ENCODE data around the gene DEPDC1B.

The DEPDC1B gene

GRCh38 chr5:60677850-60678664 lies 21.9 kb downstream of the DEPDC1B start:
- no peak for DNase-seq
- ATAC-seq, result no peak
- Mint-ChIP-seq H3K27ac (no peak overlapping the region), H3K27me3 (no peaks in the 10 kb centered on the region), H3K9me3 (no peaks in the 10 kb centered on the region), H3K4me3 (no peak overlapping the region), H3K4me1 (no peaks in the 10 kb centered on the region)

DNA sequence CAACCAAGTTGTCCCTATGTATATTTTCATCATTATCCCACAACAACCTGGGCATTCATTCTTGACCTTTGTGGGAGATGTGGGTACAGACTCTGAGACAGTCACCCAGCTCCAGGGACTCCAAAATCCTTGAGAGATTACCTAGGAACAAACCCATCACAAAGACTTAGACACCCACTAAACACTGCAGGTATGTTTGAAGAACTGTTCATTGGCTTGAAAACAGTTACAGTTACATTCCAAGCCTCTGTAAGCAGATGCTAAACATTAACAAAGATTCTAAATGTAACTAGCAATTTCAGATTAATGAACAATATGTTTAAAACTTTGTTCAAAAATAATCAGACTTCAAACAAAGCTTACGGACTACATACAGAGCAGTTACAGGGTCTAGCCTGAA lies 24.7 kb downstream of the DEPDC1B start:
- Mint-ChIP-seq H3K27me3 (no peaks in the 10 kb centered on the region), H3K9me3 (no peaks in the 10 kb centered on the region), H3K4me1 (no peaks in the 10 kb centered on the region), H3K27ac (no peak overlapping the region), H3K4me3 (no peak overlapping the region)
- DNase-seq (no peak), ATAC-seq (no peak)

DNA sequence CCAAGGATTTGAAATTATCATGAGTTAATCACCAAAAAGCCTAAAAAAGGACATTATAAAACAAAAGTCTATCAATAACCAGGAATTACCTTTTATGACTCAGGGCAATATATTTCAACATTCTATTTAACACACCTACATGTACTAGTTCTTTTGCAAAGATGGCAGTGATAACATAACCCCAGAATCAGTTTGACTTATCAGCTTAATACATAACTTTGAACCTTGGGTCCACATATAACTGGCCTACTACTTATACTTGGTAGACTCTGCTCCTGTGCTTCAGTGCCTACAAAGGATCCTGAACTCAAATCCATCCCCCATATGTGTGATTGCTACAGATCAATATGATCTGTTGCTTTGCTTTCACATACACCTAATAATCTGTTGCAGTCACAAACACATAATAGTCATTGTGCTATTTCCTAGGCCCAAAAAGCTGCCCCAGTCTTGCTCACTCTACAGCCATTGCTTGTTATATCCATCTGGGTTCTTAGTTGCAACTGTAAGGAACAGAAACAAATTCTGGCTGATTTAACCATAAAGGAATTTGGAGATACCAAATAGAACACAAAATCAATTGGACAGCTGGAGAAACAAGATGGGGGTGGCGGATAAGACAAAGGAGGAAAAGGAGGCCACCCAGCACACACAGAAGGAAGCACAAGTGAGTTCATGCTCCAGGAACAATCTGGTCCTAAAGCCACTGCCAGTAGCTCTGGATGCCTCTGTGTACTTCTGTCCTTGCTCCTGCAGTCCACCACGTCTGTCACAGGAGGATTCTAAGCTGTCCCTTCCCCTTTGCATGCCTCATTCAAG lies 25.5 kb downstream of the DEPDC1B start:
- DNase-seq, result no peak
- Mint-ChIP-seq H3K4me1 (no peaks in the 10 kb centered on the region), H3K27me3 (no peaks in the 10 kb centered on the region), H3K27ac (no peak overlapping the region), H3K4me3 (no peak overlapping the region), H3K9me3 (no peaks in the 10 kb centered on the region)
- peak; percentile 39 for ATAC-seq

DNA sequence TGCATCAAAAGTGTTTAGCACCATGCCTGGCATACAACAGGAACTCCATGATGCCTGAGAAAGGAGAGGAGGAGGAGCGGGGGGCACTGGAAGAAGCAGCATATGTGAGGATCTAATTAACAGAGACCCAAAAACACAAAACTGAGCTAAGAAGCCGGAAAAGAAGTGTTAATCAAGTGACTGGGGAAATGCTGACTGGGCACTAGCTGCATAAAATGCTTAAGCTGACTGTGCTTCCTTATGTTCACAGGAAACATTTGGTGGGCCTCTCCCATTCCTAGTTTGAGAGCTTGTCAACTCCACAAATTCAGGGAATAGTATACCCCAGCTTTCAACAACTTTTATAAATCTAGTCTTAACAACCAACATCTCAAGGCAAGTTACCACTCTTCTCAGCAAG lies 26.6 kb downstream of the DEPDC1B start:
- Mint-ChIP-seq H3K27ac (no peak overlapping the region), H3K27me3 (no peaks in the 10 kb centered on the region), H3K4me3 (no peak overlapping the region), H3K4me1 (no peaks in the 10 kb centered on the region), H3K9me3 (no peaks in the 10 kb centered on the region)
- no peak for ATAC-seq
- no peak for DNase-seq

GRCh38 chr5:60672693-60673264 lies 27.2 kb downstream of the DEPDC1B start:
- H3K9me3 Mint-ChIP-seq, result no peaks in the 10 kb centered on the region
- no peak for ATAC-seq

GRCh38 chr5:60671899-60672692 lies 27.9 kb downstream of the DEPDC1B start:
- no peak for ATAC-seq
- no peak for DNase-seq
- Mint-ChIP-seq H3K9me3 (no peaks in the 10 kb centered on the region), H3K27me3 (no peaks in the 10 kb centered on the region), H3K4me3 (no peak overlapping the region), H3K27ac (no peak overlapping the region), H3K4me1 (no peaks in the 10 kb centered on the region)

More at GRCh38 chr5:60672693-60673264, 27.2 kb downstream of the DEPDC1B start:
- no peak overlapping the region for H3K27ac Mint-ChIP-seq
- H3K27me3 Mint-ChIP-seq, result no peaks in the 10 kb centered on the region
- DNase-seq, result no peak
- H3K4me1 Mint-ChIP-seq, result no peaks in the 10 kb centered on the region
- no peak overlapping the region for H3K4me3 Mint-ChIP-seq

GRCh38 chr5:60670749-60671148 lies 29.2 kb downstream of the DEPDC1B start:
- ATAC-seq, result peak; percentile 12
- no peak overlapping the region for H3K27ac Mint-ChIP-seq

DNA sequence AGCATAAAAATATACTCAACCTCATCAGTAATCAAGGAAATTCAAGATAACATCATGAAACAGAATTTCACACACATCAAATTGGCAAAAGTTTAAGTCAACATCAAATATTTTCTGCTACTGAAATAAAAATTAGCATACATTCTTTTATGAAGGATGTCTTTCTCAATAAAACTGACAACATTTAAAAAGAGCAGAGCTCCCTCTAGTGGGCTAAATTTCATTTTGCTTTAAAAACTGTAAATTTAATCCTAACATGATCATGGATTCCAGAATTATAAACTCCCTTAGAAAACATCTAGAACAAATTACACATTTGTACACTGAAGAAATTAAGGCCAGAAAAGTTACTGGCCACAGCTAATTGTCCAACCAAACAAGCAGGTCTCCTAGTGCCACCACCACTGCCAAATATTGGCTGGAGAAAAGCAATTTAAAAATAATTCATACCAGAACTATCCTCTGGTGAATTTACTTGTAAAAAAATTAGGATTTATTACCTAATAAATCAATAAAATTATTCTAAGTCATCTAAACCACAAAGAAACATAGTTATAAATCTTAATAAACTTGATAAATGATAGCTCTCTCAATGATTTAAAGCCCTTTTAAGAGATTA lies 31.2 kb downstream of the DEPDC1B start:
- Mint-ChIP-seq H3K4me3 (no peak overlapping the region), H3K9me3 (no peaks in the 10 kb centered on the region), H3K27me3 (no peaks in the 10 kb centered on the region), H3K27ac (no peak overlapping the region), H3K4me1 (no peaks in the 10 kb centered on the region)
- no peak for ATAC-seq
- DNase-seq, result no peak

More at GRCh38 chr5:60670749-60671148, 29.2 kb downstream of the DEPDC1B start:
- DNase-seq, result no peak
- Mint-ChIP-seq H3K27me3 (no peaks in the 10 kb centered on the region), H3K4me1 (no peaks in the 10 kb centered on the region), H3K9me3 (no peaks in the 10 kb centered on the region), H3K4me3 (no peak overlapping the region)

DNA sequence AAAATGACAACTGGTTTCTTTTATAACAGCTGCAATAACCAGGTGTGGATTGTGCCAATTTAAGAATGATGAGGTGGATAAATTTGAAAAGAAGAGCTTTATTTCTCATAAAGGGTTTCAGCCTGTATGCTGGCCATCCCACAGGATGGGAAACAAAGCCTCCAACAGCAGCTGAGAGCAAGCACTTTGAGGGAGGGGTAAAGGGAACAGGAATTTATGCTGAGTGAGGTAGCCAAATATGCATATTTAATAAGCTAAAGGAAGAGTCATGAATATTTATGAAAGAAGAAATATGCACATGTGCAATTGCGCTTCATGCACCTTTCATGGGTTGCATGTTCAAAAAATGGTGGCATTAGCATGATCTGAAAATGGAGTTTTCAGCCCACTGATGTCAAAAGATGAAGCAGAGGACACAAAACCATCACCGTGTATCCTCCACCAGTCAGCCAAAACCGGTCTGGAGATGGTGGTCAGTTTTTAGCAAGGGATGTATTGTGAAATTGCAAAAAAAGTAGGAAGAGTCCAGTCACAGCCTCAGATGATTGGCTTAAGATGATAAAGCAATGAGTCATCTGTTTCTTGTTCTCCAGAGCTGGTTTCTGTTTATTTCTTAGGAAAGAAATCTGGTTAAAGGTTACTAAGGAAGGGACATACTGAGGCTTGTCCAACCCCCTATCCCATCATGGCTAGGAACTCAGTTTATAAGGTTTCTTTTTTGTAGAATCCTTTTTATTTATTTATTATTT lies 47.9 kb downstream of the DEPDC1B start:
- no peak for DNase-seq
- Mint-ChIP-seq H3K27ac (no peak overlapping the region), H3K4me1 (no peaks in the 10 kb centered on the region), H3K27me3 (no peaks in the 10 kb centered on the region), H3K4me3 (no peak overlapping the region), H3K9me3 (peaks cover 12 to 22% of the 10 kb centered on the region in 2 donors)
- ATAC-seq, result no peak

DNA sequence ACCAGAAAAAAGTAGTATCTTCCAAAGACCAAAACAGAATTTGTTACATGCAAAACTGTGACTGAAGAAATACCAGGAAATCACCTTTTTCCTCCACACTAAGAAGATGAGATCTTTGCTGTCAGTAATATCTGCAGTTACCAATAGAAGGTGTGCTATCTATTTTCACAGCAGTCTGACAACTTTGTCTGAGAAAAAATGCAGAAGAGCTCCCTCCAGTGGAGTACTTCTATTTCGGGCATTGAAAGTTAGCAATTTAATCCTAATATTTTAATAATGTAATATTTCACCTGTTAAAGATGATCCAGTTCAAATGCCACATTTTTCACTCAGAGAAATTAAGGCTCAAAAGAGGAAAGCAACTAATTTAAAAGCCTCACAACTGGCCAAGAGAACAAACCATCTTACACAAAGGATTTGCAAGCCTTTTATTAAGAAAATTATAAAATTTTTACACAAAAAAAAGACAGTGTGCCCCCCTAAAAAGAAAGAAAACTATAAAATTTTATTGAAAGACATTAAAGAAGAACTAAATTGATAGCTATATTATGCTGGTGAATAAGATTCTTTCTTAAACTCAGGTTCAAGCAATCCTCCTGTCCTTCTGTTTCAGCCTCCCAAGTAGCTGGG lies 50.6 kb downstream of the DEPDC1B start:
- Mint-ChIP-seq H3K9me3 (no peaks in the 10 kb centered on the region), H3K27me3 (no peaks in the 10 kb centered on the region), H3K4me3 (no peak overlapping the region), H3K27ac (no peak overlapping the region), H3K4me1 (no peaks in the 10 kb centered on the region)
- DNase-seq (no peak), ATAC-seq (no peak)

GRCh38 chr5:60648175-60648574 lies 51.8 kb downstream of the DEPDC1B start:
- no peak overlapping the region for H3K27ac Mint-ChIP-seq
- ATAC-seq (no peak), DNase-seq (no peak)
- H3K4me1 Mint-ChIP-seq, result no peaks in the 10 kb centered on the region
- no peak overlapping the region for H3K4me3 Mint-ChIP-seq
- H3K9me3 Mint-ChIP-seq, result no peaks in the 10 kb centered on the region
- no peaks in the 10 kb centered on the region for H3K27me3 Mint-ChIP-seq

GRCh38 chr5:60640901-60641300 lies 59.1 kb downstream of the DEPDC1B start:
- Mint-ChIP-seq H3K27me3 (no peaks in the 10 kb centered on the region), H3K4me3 (no peak overlapping the region), H3K4me1 (no peaks in the 10 kb centered on the region), H3K9me3 (peaks cover 0 to 8% of the 10 kb centered on the region in 2 donors), H3K27ac (no peak overlapping the region)
- ATAC-seq (no peak), DNase-seq (no peak)

DNA sequence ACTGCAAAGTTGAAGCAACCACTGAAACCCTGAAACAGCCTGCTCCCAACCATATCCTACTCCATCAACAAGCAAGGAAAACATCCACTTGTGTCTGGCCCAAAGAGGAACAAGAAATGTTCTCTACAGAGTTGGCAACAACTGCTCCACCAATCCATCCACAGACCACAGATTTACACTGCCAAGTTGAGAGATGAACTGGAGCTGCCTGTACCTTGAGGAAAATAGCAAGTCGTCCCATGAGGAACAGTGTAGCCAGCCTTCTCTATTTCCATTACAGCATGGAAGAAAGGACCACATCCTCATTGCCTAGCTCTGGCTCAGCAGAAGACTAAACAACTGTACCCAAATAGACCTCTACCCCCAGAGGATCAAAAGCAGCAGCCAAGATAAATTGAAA lies 60.4 kb downstream of the DEPDC1B start:
- no peak overlapping the region for H3K27ac Mint-ChIP-seq
- no peaks in the 10 kb centered on the region for H3K4me1 Mint-ChIP-seq
- H3K9me3 Mint-ChIP-seq, result peaks cover 0 to 8% of the 10 kb centered on the region in 2 donors
- DNase-seq, result no peak
- H3K4me3 Mint-ChIP-seq, result no peak overlapping the region
- no peaks in the 10 kb centered on the region for H3K27me3 Mint-ChIP-seq
- ATAC-seq, result no peak

DNA sequence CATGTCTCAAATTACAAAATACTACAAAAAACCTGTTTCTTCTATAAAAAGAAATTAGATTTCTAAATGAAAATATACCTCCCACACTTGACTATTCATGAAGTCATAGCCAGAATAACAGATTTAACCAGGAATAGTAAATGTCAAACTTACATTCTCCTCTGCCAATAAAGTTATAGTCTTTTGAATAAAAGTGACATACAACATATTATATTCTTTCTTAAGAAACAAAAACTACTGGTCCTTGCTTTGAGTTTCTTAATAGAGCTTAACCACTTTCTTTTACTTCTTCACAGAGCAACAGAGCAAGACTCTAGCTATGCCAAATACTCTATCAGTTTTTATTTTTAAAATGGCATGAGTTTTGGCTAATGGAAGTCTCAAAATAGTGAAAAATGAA lies 61.7 kb downstream of the DEPDC1B start:
- peaks cover 0 to 8% of the 10 kb centered on the region in 2 donors for H3K9me3 Mint-ChIP-seq
- ATAC-seq (no peak), DNase-seq (no peak)
- H3K27me3 Mint-ChIP-seq, result no peaks in the 10 kb centered on the region
- no peak overlapping the region for H3K4me3 Mint-ChIP-seq
- H3K27ac Mint-ChIP-seq, result no peak overlapping the region
- no peaks in the 10 kb centered on the region for H3K4me1 Mint-ChIP-seq

Measured in stimulated activated naive CD8-positive, alpha-beta T cell treated with anti-CD3 and anti-CD28 coated beads, Interleukin-15, amount 100 ng/mL, for 72 hours (primary cell).